GM18867 (cell line): ENCODE measurements around the gene CCN5.
"Not testable (repeated sequence)": the region's sequence is repeated elsewhere in the genome, so short reads cannot be mapped to it uniquely, and the experiment has no call there.

Experiments
- ATAC-seq: cut with Tn5 transposase; IDR thresholded peaks from one replicate; pipeline ENCODE4 v1.9.1; 2021; ENCODE audit warnings: mild to moderate bottlenecking, moderate library complexity; ENCODE audit not compliant: unreplicated experiment

The CCN5 gene

GRCh38 chr20:44756011-44756688, 41.0 kb downstream of the CCN5 start:
- ATAC-seq: no peak

DNA sequence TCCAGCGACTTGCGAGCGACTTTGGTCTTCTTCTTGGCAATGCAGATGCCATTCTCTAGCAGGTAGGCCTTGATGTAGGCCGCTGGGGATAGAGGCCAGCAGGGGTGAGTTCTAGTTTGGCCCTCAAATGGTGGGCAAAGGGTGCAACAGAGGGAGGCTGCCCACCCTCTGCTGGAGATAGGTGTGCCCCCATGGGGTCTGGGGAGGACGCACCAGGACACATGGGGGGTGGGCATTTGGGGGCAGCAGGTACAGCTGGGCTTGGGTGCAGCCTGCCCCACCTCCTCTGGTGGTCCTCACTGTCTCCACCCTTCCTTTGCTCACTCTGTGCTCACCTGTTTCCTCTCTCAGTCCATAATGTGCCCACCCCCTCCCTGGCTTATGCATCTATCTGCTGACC, 41.8 kb downstream of the CCN5 start:
- ATAC-seq: no peak

- ATAC-seq: no peak
Observed at GRCh38 chr20:44758247-44759101, 43.3 kb downstream of the CCN5 start.

GRCh38 chr20:44759595-44759994, 44.4 kb downstream of the CCN5 start:
- no peak for ATAC-seq

DNA sequence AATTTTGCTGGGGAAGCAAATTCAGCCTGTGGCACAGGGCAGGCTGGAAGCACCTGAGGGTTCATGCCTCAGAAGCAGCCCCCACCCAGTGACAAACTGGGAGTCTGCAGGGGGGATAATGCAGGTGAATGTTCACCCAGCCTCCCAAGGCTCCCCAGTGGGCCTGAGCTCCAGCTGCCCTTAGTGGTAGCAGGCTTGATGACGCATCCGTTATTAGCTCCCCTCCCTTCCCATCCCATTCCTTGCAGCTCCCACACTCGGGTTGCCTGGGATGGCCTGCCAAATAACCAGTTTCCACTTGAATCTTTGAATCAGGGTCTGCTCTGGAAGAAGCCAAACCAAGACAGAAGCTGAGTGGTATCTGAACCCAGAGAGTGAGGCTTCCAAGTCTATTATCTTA, 46.3 kb downstream of the CCN5 start:
- ATAC-seq: no peak

GRCh38 chr20:44762466-44763140, 47.4 kb downstream of the CCN5 start:
- no peak for ATAC-seq

DNA sequence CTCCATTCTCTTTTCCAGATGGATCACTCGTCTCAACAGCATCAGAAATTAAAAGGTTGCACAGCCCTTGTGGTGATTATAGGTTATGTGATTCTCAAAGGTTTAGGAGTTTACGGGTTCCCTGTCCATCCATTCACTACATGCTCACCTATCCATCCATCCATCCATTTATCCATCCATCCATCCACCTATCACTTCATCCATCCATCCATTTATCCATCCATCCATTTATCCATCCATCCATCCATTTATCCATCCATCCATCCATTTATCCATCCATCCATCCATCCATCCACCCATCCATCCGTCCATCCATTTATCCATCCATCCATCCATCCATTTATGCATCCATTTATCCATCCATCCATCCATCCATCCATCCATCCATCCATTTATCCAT, 48.6 kb downstream of the CCN5 start:
- ATAC-seq: not testable (repeated sequence)

GRCh38 chr20:44765091-44765490, 49.9 kb downstream of the CCN5 start:
- ATAC-seq: no peak

DNA sequence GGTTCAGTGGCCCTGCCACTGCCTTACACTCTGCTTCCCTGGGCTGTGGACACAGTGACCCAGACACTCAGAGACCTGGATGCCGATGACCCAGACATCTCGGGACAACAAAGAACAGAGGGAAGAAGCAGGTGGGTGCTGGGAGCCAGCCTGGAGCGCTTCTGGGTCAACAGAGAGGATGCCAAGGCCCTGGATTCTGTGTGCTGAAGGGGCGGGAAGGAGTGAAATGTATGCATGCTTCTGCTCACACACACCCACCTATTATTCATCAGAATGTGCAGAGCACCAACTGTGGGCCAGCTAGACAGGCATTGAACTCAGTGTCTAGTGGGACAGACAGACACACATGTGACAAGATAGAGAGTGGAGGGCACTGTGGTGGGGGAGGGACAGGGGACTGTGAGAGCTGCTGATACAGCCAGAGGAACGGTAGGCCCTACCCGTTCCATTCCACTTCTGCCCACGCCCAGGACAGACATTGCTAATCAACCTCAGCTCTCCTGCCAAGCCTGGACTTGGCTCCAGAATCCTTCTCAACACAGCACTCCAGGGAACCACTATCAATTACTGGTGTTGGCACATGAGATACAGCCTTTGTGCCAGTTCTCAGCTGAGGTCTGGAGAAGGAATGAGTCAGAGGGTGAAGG, 50.7 kb downstream of the CCN5 start:
- no peak for ATAC-seq

- ATAC-seq: no peak
Observed at GRCh38 chr20:44768256-44768655, 53.1 kb downstream of the CCN5 start.

- no peak for ATAC-seq
Observed at GRCh38 chr20:44768854-44769480, 53.8 kb downstream of the CCN5 start.

DNA sequence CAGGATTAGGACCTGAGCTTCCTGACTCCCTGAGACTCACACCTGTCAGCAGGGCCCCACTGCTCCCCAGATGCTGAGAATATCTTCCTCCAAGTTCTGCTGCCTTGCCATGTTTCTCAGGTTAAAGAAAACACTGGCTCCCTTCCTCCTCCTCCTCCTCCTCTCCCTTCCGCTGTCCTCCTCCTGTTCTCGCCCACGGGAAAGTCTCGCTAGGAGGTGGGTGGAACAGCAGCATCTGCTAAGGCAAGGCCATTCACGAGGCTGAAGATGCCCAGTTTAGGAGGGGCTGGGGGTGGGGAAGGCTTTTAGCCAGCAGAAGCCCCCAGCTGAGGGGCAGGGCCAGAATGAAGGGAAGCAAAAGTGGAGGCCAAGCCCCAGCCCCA, 54.3 kb downstream of the CCN5 start:
- ATAC-seq: no peak

DNA sequence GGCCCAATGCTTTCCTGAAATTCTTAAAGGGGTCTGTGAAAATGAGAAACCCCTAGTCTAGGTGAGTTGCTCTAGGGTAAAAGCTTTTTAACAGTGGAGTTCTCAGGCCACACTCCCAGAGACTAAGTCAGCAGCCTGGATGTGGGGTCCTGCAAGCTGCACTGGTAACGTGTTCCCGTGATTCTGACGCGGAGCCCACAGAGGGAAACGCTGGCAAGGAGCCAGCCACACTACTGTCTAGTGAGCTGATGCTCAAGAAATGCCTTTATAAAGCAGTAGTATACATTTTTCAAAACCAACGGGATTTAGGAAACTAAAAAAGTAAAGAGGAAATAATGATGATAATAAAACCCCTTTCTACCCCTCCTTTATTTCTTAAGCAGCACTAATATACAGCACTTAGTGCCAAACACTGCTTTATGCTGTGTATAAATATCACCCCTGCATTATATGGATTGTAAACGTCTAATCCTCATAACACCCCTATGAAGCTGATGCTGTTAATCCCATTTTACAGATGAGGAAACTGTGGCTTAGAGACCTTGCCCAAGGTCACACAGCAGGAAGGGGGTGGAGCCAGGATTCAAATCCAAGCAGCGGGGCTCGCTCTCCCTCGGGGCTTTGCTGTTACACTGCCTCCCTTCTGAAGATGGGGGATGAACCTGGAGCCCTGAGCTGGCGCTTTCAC, 55.5 kb downstream of the CCN5 start:
- no peak for ATAC-seq

GRCh38 chr20:44771172-44771535, 56.0 kb downstream of the CCN5 start:
- no peak for ATAC-seq

DNA sequence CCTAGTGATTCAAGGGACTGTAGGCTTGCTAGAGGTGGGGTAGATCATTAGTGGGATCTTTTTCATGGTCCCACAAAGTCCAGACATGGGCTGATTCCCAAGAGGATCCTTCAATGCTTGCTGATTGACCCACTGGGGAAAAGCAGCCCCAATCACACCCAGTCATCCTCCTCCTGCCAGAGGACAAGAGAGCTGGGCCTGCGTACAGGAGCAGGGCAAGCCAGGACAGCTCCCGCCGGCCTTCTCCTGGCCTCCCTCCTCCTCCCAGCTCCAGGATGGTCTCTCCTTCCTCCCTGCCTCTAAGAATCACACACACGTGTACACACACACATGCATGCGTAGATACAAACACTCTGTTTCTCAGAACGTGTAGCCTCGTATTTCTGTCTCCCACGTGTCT, 57.5 kb downstream of the CCN5 start:
- ATAC-seq: no peak

GRCh38 chr20:44773070-44773829, 58.1 kb downstream of the CCN5 start:
- ATAC-seq: no peak

DNA sequence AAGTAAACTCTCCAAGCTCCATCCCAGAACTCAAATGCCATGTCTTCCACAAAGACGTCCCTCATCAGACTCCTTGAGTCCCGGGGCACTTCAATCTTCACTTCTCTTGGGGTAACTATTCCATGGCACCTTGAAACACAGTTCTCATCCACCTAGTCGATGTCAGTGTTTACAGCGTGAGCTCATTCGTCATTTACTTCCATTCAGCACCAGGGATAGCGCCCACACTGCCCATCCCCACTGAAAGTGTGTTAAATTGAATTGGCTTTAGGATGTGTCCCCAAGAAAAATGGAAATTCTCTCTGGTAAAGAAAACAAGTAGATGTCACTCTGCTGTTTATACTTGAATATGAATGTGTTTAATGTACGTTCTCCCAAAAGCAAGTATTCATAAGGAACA, 61.8 kb downstream of the CCN5 start:
- no peak for ATAC-seq
